ENCODE results near the gene AKR1B15. TPM values are rescaled to one million over a fixed set of nuclear protein-coding genes. Genes with fewer than 3 reads are reported as not detected.
"Not testable (repeated sequence)": the region's sequence is repeated elsewhere in the genome, so short reads cannot be mapped to it uniquely, and the experiment has no call there.

Gene AKR1B15
- total and polyA plus RNA-seq, 2 donors, result 0.24 to 2.0 TPM

DNA sequence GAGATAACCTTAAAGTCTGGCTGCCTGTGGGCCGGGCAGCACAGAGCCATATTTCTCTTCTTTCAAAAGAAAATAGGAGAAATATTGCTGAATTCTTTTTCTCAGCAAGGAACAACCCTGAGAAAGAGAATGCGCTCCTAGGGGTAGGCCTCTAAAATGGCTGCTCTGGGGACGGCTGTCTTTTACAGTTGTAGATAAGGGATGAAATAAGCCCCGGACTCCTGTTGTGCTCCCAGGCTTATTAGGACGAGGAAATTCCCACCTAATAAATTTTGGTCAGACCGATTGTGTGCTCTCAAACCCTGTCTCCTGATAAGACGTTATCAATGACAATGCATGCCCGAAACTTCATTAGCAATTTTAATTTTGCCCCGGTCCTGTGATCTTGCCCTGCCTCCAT is 21.1 kb downstream of the AKR1B15 start:
- H3K4me3 ChIP-seq (ENCODE audit: low read length in 2 of 2); H3K27ac ChIP-seq (ENCODE audit: low read depth in 1 of 2, low read length in 1 of 2); H3K36me3 ChIP-seq (ENCODE audit: control insufficient read depth in 2 of 2, insufficient read depth in 2 of 2, low read length in 1 of 2); H3K4me1 ChIP-seq (ENCODE audit: control insufficient read depth in 2 of 2, insufficient read depth in 2 of 2, low read length in 2 of 2); H3K27me3 ChIP-seq (ENCODE audit: control insufficient read depth in 2 of 2, insufficient read depth in 1 of 2, low read length in 1 of 2); DNase-seq (ENCODE audit: low read depth in 6 of 9, low spot score in 9 of 9); H3K9me3 ChIP-seq (ENCODE audit: control insufficient read depth in 2 of 2, insufficient read depth in 1 of 2, low read length in 1 of 2): not testable (repeated sequence)
- WGBS, result 95% methylated on average over 9 of the region's 9 CpGs

DNA sequence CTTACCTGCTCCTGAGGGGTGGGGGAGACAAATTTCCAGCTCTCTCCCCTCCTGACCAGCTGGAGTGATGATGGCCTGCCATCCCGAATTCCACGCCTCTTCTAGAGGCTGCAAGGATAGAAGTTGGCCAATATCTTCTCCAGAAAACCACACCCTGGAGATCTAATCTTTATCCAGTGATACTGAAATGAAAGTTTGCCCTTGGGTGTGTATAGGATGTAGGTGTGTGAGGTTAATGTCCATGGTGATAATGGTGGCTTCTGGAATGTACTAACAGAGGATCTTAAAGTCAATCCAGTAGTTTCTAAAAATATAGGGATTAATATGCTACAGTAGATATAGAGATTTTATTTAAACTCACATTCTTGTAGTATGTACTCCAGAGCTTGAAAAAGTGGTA is 22.2 kb downstream of the AKR1B15 start:
- WGBS, result 91% methylated on average over 2 of the region's 2 CpGs
- Histone ChIP-seq H3K9me3 (ENCODE audit: control insufficient read depth in 2 of 2, insufficient read depth in 1 of 2, low read length in 1 of 2) (peaks cover 0 to 2% of the 10 kb centered on the region in 2 donors), H3K27ac (ENCODE audit: low read depth in 1 of 2, low read length in 1 of 2) (no peak overlapping the region), H3K36me3 (ENCODE audit: control insufficient read depth in 2 of 2, insufficient read depth in 2 of 2, low read length in 1 of 2) (no peaks in the 10 kb centered on the region), H3K4me3 (ENCODE audit: low read length in 2 of 2) (no peak overlapping the region), H3K4me1 (ENCODE audit: control insufficient read depth in 2 of 2, insufficient read depth in 2 of 2, low read length in 2 of 2) (no peaks in the 10 kb centered on the region), H3K27me3 (ENCODE audit: control insufficient read depth in 2 of 2, insufficient read depth in 1 of 2, low read length in 1 of 2) (no peaks in the 10 kb centered on the region)
- no peak for DNase-seq (ENCODE audit: low read depth in 6 of 9, low spot score in 9 of 9)

DNA sequence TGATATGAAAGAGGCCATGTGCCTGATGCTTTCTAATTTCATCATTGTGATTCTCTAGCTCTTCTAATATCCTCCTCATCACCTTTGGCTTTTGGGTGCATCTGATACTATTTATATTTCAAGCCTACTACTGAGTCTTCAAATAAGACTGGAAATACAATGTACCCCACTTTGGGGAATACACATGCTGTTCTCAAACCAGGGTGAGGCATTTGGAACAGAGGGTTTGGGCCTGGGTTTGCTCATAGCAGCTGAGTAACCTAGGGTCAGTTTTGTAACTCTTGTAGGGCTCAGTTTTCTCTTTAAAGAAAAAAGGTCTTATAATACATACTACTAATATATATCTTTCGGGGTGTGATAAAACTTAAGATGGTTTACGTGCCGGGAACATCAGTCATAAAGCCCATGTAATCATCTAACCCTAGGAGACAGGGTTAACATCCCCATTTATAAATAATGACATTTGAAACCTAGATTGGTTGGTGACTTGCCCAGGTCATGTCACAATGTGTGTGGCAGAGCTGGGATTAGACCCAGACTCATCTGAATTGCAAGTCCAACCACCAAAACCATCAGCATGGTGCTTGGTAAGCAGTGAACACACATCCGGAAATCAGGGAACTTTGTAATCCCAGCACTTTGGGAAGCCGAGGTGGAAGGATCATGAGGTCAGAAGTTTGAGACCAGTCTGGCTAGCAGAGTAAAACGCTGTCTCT is 23.0 kb downstream of the AKR1B15 start:
- no peak overlapping the region for H3K4me3 ChIP-seq (ENCODE audit: low read length in 2 of 2)
- WGBS, result 93% methylated on average over 6 of the region's 6 CpGs
- H3K27ac ChIP-seq (ENCODE audit: low read depth in 1 of 2, low read length in 1 of 2), result no peak overlapping the region
- no peaks in the 10 kb centered on the region for H3K4me1 ChIP-seq (ENCODE audit: control insufficient read depth in 2 of 2, insufficient read depth in 2 of 2, low read length in 2 of 2)
- H3K27me3 ChIP-seq (ENCODE audit: control insufficient read depth in 2 of 2, insufficient read depth in 1 of 2, low read length in 1 of 2), result no peaks in the 10 kb centered on the region
- no peak for DNase-seq (ENCODE audit: low read depth in 6 of 9, low spot score in 9 of 9)
- H3K9me3 ChIP-seq (ENCODE audit: control insufficient read depth in 2 of 2, insufficient read depth in 1 of 2, low read length in 1 of 2), result peaks cover 0 to 2% of the 10 kb centered on the region in 2 donors
- H3K36me3 ChIP-seq (ENCODE audit: control insufficient read depth in 2 of 2, insufficient read depth in 2 of 2, low read length in 1 of 2), result no peaks in the 10 kb centered on the region

DNA sequence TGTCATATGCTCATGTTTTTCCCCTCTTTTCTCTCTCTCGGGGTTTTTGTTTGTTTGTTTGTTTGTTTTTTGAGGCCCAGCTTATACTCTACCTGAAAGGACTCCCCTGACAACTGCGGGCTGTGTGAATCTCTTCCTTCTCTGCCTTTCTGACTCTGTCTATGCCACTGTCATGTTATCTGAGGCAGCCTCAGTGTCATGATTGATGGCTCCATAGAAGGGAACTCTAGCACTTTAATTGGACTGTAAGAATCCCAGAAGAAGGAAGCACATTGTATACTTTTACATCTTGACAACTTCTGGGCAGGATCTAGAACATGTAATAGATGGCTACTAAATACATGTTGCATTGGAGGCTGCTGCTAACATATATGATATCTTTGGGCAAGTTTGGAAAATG is 25.4 kb downstream of the AKR1B15 start:
- peaks cover 0 to 2% of the 10 kb centered on the region in 2 donors for H3K9me3 ChIP-seq (ENCODE audit: control insufficient read depth in 2 of 2, insufficient read depth in 1 of 2, low read length in 1 of 2)
- no peaks in the 10 kb centered on the region for H3K27me3 ChIP-seq (ENCODE audit: control insufficient read depth in 2 of 2, insufficient read depth in 1 of 2, low read length in 1 of 2)
- no peaks in the 10 kb centered on the region for H3K4me1 ChIP-seq (ENCODE audit: control insufficient read depth in 2 of 2, insufficient read depth in 2 of 2, low read length in 2 of 2)
- H3K27ac ChIP-seq (ENCODE audit: low read depth in 1 of 2, low read length in 1 of 2), result no peak overlapping the region
- no peaks in the 10 kb centered on the region for H3K36me3 ChIP-seq (ENCODE audit: control insufficient read depth in 2 of 2, insufficient read depth in 2 of 2, low read length in 1 of 2)
- no peak overlapping the region for H3K4me3 ChIP-seq (ENCODE audit: low read length in 2 of 2)
- WGBS, result 76% methylated on average over 2 of the region's 2 CpGs
- no peak for DNase-seq (ENCODE audit: low read depth in 6 of 9, low spot score in 9 of 9)

DNA sequence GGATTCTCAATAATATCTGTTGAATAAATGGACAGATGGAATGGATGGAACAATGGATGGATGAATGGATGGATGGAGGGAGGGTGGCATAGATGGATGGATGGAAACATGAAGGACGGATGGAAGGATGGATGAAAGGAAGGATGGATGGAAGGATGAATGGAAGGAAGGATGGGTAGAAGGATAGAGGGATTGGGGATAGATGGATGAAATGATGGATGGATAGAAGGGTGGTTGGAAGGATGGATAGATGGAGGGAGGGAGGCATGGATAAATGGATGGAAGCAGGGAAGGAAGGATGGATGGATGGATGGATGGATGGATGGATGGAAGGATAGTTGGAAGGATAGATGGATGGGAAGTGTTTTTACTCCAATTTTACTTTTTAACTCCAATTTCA is 35.4 kb downstream of the AKR1B15 start:
- H3K36me3 ChIP-seq (ENCODE audit: control insufficient read depth in 2 of 2, insufficient read depth in 2 of 2, low read length in 1 of 2), result no peaks in the 10 kb centered on the region
- H3K4me1 ChIP-seq (ENCODE audit: control insufficient read depth in 2 of 2, insufficient read depth in 2 of 2, low read length in 2 of 2), result no peaks in the 10 kb centered on the region
- no peak for DNase-seq (ENCODE audit: low read depth in 6 of 9, low spot score in 9 of 9)
- H3K4me3 ChIP-seq (ENCODE audit: low read length in 2 of 2), result no peak overlapping the region
- no peaks in the 10 kb centered on the region for H3K9me3 ChIP-seq (ENCODE audit: control insufficient read depth in 2 of 2, insufficient read depth in 1 of 2, low read length in 1 of 2)
- H3K27me3 ChIP-seq (ENCODE audit: control insufficient read depth in 2 of 2, insufficient read depth in 1 of 2, low read length in 1 of 2), result no peaks in the 10 kb centered on the region
- 95% methylated on average over 1 of the region's 1 CpG for WGBS
- no peak overlapping the region for H3K27ac ChIP-seq (ENCODE audit: low read depth in 1 of 2, low read length in 1 of 2)

DNA sequence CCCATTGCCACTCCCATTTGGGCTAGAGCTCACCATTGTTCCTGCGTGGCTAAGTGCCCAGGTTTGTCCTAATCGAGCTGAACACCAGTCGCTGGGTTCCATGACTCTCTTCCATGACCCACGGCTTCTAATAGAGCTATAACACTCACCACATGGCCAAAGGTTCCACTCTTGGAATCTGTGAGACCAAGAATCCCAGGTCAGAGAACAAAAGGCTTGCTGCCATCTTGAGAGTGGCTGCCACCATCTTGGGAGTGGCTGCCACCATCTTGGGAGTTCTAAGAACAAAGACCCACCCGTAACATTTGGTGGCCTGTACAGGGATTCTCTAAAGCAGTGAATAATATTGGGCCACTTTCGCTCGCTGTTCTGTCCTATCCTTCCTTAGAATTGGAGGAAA is 37.0 kb downstream of the AKR1B15 start:
- Histone ChIP-seq H3K4me1 (ENCODE audit: control insufficient read depth in 2 of 2, insufficient read depth in 2 of 2, low read length in 2 of 2) (no peaks in the 10 kb centered on the region), H3K36me3 (ENCODE audit: control insufficient read depth in 2 of 2, insufficient read depth in 2 of 2, low read length in 1 of 2) (no peaks in the 10 kb centered on the region), H3K9me3 (ENCODE audit: control insufficient read depth in 2 of 2, insufficient read depth in 1 of 2, low read length in 1 of 2) (no peaks in the 10 kb centered on the region), H3K27me3 (ENCODE audit: control insufficient read depth in 2 of 2, insufficient read depth in 1 of 2, low read length in 1 of 2) (no peaks in the 10 kb centered on the region), H3K4me3 (ENCODE audit: low read length in 2 of 2) (no peak overlapping the region), H3K27ac (ENCODE audit: low read depth in 1 of 2, low read length in 1 of 2) (no peak overlapping the region)
- WGBS, result 96% methylated on average over 7 of the region's 7 CpGs
- DNase-seq (ENCODE audit: low read depth in 6 of 9, low spot score in 9 of 9), result no peak

DNA sequence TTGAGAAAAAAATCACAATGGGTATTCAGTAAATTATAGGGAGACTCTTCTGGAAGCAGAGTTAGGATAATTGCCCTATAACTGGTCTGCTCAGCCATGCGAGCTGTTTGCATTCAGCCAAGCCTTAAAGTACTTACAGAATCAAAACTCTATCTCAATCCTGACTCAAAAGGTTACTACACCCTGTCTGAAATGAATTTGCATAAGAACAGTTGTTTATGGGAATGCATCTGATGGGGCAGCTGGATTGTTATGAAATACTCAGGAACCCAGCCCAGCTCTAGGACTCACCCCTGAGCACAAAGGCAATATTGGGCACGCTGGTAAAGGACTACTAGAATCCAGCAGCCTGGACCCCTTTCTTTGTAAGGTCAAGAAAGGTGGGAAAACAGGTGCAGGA is 38.8 kb downstream of the AKR1B15 start:
- H3K9me3 ChIP-seq (ENCODE audit: control insufficient read depth in 2 of 2, insufficient read depth in 1 of 2, low read length in 1 of 2), result peaks cover 0 to 1% of the 10 kb centered on the region in 2 donors
- H3K36me3 ChIP-seq (ENCODE audit: control insufficient read depth in 2 of 2, insufficient read depth in 2 of 2, low read length in 1 of 2), result no peaks in the 10 kb centered on the region
- no peak overlapping the region for H3K27ac ChIP-seq (ENCODE audit: low read depth in 1 of 2, low read length in 1 of 2)
- no peaks in the 10 kb centered on the region for H3K27me3 ChIP-seq (ENCODE audit: control insufficient read depth in 2 of 2, insufficient read depth in 1 of 2, low read length in 1 of 2)
- no peaks in the 10 kb centered on the region for H3K4me1 ChIP-seq (ENCODE audit: control insufficient read depth in 2 of 2, insufficient read depth in 2 of 2, low read length in 2 of 2)
- no peak for DNase-seq (ENCODE audit: low read depth in 6 of 9, low spot score in 9 of 9)
- 84% methylated on average over 2 of the region's 2 CpGs for WGBS
- no peak overlapping the region for H3K4me3 ChIP-seq (ENCODE audit: low read length in 2 of 2)

DNA sequence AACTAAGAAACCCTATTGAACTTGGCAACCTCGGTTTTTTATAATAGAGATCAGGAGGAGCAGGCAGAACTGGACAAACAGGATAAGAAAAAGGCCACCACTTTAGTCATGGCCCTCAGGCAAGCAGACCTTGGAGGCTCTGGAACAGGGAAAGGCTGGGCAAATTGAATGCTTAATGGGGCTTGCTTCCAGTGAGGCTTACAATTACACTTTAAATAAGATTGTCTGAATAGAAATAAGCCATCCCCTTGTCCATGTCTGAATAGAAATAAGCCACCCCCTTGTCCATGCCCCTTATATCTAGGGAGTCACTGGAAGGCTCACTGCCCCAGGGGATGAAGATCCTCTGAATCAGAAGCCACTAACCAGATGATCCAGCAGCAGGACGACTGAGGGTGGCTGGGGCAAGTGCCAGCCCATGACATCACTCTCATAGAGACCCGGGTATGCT is 40.6 kb downstream of the AKR1B15 start:
- Histone ChIP-seq H3K27ac (ENCODE audit: low read depth in 1 of 2, low read length in 1 of 2) (no peak overlapping the region), H3K27me3 (ENCODE audit: control insufficient read depth in 2 of 2, insufficient read depth in 1 of 2, low read length in 1 of 2) (no peaks in the 10 kb centered on the region), H3K36me3 (ENCODE audit: control insufficient read depth in 2 of 2, insufficient read depth in 2 of 2, low read length in 1 of 2) (no peaks in the 10 kb centered on the region), H3K4me3 (ENCODE audit: low read length in 2 of 2) (no peak overlapping the region), H3K4me1 (ENCODE audit: control insufficient read depth in 2 of 2, insufficient read depth in 2 of 2, low read length in 2 of 2) (no peaks in the 10 kb centered on the region), H3K9me3 (ENCODE audit: control insufficient read depth in 2 of 2, insufficient read depth in 1 of 2, low read length in 1 of 2) (peaks cover 0 to 1% of the 10 kb centered on the region in 2 donors)
- DNase-seq (ENCODE audit: low read depth in 6 of 9, low spot score in 9 of 9), result no peak
- WGBS, result 75% methylated on average over 3 of the region's 3 CpGs

DNA sequence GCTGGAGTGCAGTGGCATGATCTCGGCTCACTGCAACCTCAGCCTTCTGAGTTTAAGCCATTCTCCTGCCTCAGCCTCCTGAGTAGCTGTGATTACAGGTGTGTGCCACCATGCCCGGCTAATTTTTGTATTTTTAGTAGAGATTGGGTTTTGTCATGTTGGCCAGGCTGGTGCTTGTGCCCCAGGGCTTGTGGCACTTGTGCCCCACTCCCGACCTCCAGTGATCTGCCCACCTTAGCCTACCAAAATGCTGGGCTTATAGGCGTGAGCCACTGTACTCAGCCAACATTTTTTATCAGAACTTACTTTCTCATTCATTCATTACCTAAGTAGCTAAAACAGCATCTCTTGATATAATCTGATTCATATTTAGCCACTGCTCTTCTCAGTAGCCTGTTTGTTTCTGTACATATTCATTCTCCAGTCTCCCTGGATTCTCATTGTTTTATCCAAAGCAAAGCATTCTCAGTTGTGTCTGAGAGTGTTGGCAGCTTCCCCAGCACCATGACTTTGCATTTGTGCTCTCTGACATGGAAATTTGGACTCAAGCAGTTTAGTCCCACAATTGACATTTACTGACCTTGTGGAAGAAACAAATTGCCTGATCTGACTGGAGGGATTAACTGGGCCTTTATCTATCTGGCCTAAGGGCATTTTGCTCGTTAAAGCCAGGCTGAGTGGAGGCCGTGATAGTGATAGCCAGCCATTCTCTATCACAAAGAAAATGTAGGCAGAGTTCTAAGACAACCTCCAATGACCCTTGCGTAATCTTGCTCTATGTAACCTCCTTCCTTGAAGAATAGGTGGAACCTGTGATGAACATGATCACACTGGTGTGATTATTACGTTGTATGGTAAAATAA is 44.9 kb downstream of the AKR1B15 start:
- H3K27me3 ChIP-seq (ENCODE audit: control insufficient read depth in 2 of 2, insufficient read depth in 1 of 2, low read length in 1 of 2), result no peaks in the 10 kb centered on the region
- DNase-seq (ENCODE audit: low read depth in 6 of 9, low spot score in 9 of 9), result no peak
- H3K4me1 ChIP-seq (ENCODE audit: control insufficient read depth in 2 of 2, insufficient read depth in 2 of 2, low read length in 2 of 2), result no peaks in the 10 kb centered on the region
- H3K36me3 ChIP-seq (ENCODE audit: control insufficient read depth in 2 of 2, insufficient read depth in 2 of 2, low read length in 1 of 2), result no peaks in the 10 kb centered on the region
- 87% methylated on average over 8 of the region's 8 CpGs for WGBS
- H3K27ac ChIP-seq (ENCODE audit: low read depth in 1 of 2, low read length in 1 of 2), result no peak overlapping the region
- no peak overlapping the region for H3K4me3 ChIP-seq (ENCODE audit: low read length in 2 of 2)
- H3K9me3 ChIP-seq (ENCODE audit: control insufficient read depth in 2 of 2, insufficient read depth in 1 of 2, low read length in 1 of 2), result peaks cover 0 to 1% of the 10 kb centered on the region in 2 donors
